Endodermal cell (in vitro differentiated cells): ENCODE results near the gene SCN1A. TPM values are rescaled to one million over a fixed set of nuclear protein-coding genes. Genes with fewer than 3 reads are reported as not detected.

Experiments used
- DNase-seq: peaks from one replicate; pipeline ENCODE4 v3.0.0-alpha.2; 2017
- H3K27ac ChIP-seq: 2 replicates; pipeline ENCODE4 v1.5.1; 2013; ENCODE audit warnings: mild to moderate bottlenecking, low read depth, low read length, moderate library complexity
- H3K27me3 ChIP-seq: 2 replicates; pipeline ENCODE4 v1.6.1; 2013; ENCODE audit warnings: mild to moderate bottlenecking, low read length, moderate library complexity; ENCODE audit not compliant: insufficient read depth, control insufficient read depth, poor library complexity, severe bottlenecking
- H3K36me3 ChIP-seq: 2 replicates; pipeline ENCODE4 v1.7.0; 2013; ENCODE audit warnings: mild to moderate bottlenecking, low read length, moderate library complexity; ENCODE audit not compliant: control insufficient read depth, insufficient read depth
- H3K4me1 ChIP-seq: one replicate; pipeline ENCODE4 v1.7.0; 2013; ENCODE audit warnings: low read length; ENCODE audit not compliant: control insufficient read depth, insufficient read depth
- H3K4me3 ChIP-seq: 2 replicates; pipeline ENCODE4 v1.5.1; 2013; ENCODE audit warnings: mild to moderate bottlenecking, low read length, moderate library complexity
- H3K9ac ChIP-seq: 2 replicates; pipeline ENCODE4 v1.6.1; 2013; ENCODE audit warnings: mild to moderate bottlenecking, low read length, moderate library complexity; ENCODE audit not compliant: poor library complexity, severe bottlenecking; ENCODE audit errors: extremely low read depth
- H3K9me3 ChIP-seq: 2 replicates; pipeline ENCODE4 v1.6.1; 2013; ENCODE audit warnings: mild to moderate bottlenecking, low read length, moderate library complexity; ENCODE audit not compliant: control insufficient read depth
- H3K27ac Mint-ChIP-seq: 2 replicates; pipeline ENCODE4 v1.8.0; 2020; ENCODE audit warnings: mixed read lengths
- H3K27me3 Mint-ChIP-seq: 2 replicates; pipeline ENCODE4 v1.8.0; 2021; ENCODE audit warnings: mild to moderate bottlenecking, mixed read lengths; ENCODE audit not compliant: insufficient read depth
- H3K36me3 Mint-ChIP-seq: 2 replicates; pipeline ENCODE4 v1.8.0; 2020; ENCODE audit warnings: low read depth, mixed read lengths
- H3K4me1 Mint-ChIP-seq: 2 replicates; pipeline ENCODE4 v1.8.0; 2020; ENCODE audit warnings: mixed read lengths
- H3K4me3 Mint-ChIP-seq: 2 replicates; pipeline ENCODE4 v1.8.0; 2020; ENCODE audit warnings: mild to moderate bottlenecking, moderate library complexity, mixed read lengths
- H3K9me3 Mint-ChIP-seq: 2 replicates; pipeline ENCODE4 v1.8.0; 2020; ENCODE audit warnings: mild to moderate bottlenecking, mixed read lengths
- WGBS, 2 experiments: methylation state at CpG; one replicate each; pipeline versions ENCODE4 v1.1.5 to v1.1.7; 2013; ENCODE audit warnings: missing lambda C conversion rate in 2 of 2, mixed read lengths in 1 of 2; ENCODE audit not compliant: insufficient coverage in 1 of 2, insufficient read length in 1 of 2; 5-methylcytosine and 5-hydroxymethylcytosine counted together
- total RNA-seq, 2 donors: library from RNA; stranded (reverse); fragmentation: NEBNext Ultra II Directional in 1 of 2; extraction: Animal tissue kit (Norgen Biotek cat#: 25700) in 1 of 2; gene quantifications; 2 replicates in 1 of 2; 3 replicates in 1 of 2; pipeline ENCODE4 v1.2.1, GENCODE V29; 2021
- TF ChIP-seq, protein P1 (sequence below): fragments of 200-600 bp; sonication (generic); conservative IDR thresholded peaks from 2 replicates; pipeline ENCODE4 v1.5.0; 2021; ENCODE audit warnings: antibody characterized with exemption, mild to moderate bottlenecking

SCN1A gene
- total RNA-seq, 2 donors from 2014 or later, result not detected

DNA sequence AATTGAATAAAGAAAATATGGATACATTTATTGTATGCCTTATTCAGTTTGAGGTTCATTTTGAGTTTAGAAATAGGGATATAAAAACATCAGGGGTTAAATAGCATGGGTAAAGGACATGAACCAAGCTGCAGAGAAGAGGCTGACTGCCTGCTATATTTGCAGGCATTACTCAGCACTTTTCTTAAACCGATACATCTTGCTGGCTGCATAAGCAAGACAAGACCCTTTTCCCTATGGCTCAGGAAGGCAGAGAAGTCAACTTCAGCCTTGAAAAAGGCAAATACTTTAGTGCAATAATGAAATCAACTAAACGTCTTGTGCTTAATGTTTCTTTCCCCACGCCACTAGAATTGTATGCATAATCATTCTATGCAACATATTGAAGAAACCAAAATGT is 36.4 kb downstream of the SCN1A start:
- H3K9me3 Mint-ChIP-seq, result no peaks in the 10 kb centered on the region
- H3K27me3 Mint-ChIP-seq, result no peaks in the 10 kb centered on the region
- DNase-seq, result no peak
- H3K4me3 Mint-ChIP-seq, result no peak overlapping the region
- Histone ChIP-seq H3K27me3 (no peaks in the 10 kb centered on the region), H3K9me3 (no peaks in the 10 kb centered on the region), H3K4me1 (no peaks in the 10 kb centered on the region), H3K4me3 (no peak overlapping the region), H3K9ac (no peak overlapping the region), H3K36me3 (no peaks in the 10 kb centered on the region), H3K27ac (no peak overlapping the region)
- WGBS, 2 experiments, result 79 to 82% methylated on average over 3 of the region's 3 CpGs
- H3K36me3 Mint-ChIP-seq, result no peaks in the 10 kb centered on the region
- no peaks in the 10 kb centered on the region for H3K4me1 Mint-ChIP-seq
- peak overlapping the region; percentile 44 for H3K27ac Mint-ChIP-seq
- TF ChIP-seq, protein P1, sequence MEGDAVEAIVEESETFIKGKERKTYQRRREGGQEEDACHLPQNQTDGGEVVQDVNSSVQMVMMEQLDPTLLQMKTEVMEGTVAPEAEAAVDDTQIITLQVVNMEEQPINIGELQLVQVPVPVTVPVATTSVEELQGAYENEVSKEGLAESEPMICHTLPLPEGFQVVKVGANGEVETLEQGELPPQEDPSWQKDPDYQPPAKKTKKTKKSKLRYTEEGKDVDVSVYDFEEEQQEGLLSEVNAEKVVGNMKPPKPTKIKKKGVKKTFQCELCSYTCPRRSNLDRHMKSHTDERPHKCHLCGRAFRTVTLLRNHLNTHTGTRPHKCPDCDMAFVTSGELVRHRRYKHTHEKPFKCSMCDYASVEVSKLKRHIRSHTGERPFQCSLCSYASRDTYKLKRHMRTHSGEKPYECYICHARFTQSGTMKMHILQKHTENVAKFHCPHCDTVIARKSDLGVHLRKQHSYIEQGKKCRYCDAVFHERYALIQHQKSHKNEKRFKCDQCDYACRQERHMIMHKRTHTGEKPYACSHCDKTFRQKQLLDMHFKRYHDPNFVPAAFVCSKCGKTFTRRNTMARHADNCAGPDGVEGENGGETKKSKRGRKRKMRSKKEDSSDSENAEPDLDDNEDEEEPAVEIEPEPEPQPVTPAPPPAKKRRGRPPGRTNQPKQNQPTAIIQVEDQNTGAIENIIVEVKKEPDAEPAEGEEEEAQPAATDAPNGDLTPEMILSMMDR, result no peak

DNA sequence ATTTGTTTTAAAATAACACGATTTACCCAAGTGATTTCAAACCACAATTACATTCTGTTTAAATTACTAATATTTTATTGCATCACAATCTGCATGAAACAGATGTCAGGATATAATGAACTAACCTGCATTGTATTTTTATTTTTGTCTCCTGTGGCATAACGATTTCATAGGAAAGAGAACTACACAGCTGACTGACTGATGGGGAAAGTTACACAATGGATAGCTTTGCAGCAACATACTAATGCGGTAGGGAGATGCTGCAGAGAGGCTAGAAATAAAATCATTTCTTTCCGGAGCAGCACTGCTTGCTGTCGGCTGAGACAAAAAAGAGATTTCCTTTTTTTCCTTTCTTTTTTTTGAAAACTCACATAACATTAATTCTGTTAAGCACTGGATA is 36.9 kb downstream of the SCN1A start:
- H3K9ac ChIP-seq, result no peak overlapping the region
- Mint-ChIP-seq H3K4me3 (no peak overlapping the region), H3K27me3 (no peaks in the 10 kb centered on the region), H3K4me1 (no peaks in the 10 kb centered on the region), H3K9me3 (no peaks in the 10 kb centered on the region), H3K36me3 (no peaks in the 10 kb centered on the region), H3K27ac (no peak overlapping the region)
- TF ChIP-seq, protein P1, result no peak
- DNase-seq, result no peak
- WGBS, 2 experiments, result 72 to 84% methylated on average over 4 to 5 of the region's 5 CpGs
- no peaks in the 10 kb centered on the region for H3K9me3 ChIP-seq
- no peaks in the 10 kb centered on the region for H3K27me3 ChIP-seq
- H3K36me3 ChIP-seq, result no peaks in the 10 kb centered on the region
- H3K4me3 ChIP-seq, result no peak overlapping the region
- H3K27ac ChIP-seq, result no peak overlapping the region
- no peaks in the 10 kb centered on the region for H3K4me1 ChIP-seq

DNA sequence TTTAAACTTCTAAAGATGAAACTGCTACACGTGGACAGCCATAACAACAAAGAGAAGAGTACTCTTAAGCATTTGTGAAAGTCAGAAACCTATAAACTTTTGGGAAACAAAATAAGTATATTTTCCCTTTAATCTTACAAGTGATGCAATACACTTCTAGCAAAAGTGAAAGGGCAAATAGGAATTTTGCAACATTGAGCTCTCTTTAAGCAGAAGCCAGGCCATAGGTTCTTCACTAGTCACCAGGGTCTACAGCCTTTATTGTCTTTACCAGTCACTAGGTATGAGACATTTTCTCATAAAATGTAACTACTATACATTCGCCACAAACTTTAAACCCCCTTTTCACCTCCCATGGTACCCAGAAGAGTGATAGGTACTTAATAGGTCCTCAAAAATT is 37.5 kb downstream of the SCN1A start:
- WGBS, 2 experiments, result 80 to 95% methylated on average over 1 to 2 of the region's 2 CpGs
- no peaks in the 10 kb centered on the region for H3K36me3 Mint-ChIP-seq
- H3K4me3 Mint-ChIP-seq, result no peak overlapping the region
- TF ChIP-seq, protein P1, result no peak
- Histone ChIP-seq H3K27ac (no peak overlapping the region), H3K9ac (no peak overlapping the region), H3K4me3 (no peak overlapping the region), H3K4me1 (no peaks in the 10 kb centered on the region), H3K36me3 (no peaks in the 10 kb centered on the region), H3K27me3 (no peaks in the 10 kb centered on the region), H3K9me3 (no peaks in the 10 kb centered on the region)
- DNase-seq, result no peak
- H3K4me1 Mint-ChIP-seq, result no peaks in the 10 kb centered on the region
- H3K27me3 Mint-ChIP-seq, result no peaks in the 10 kb centered on the region
- H3K27ac Mint-ChIP-seq, result no peak overlapping the region
- H3K9me3 Mint-ChIP-seq, result no peaks in the 10 kb centered on the region
